ENCODE measurements around the gene BMP7. TPM values are rescaled to one million over a fixed set of nuclear protein-coding genes. Genes with fewer than 3 reads are reported as not detected.

The BMP7 gene
- total and polyA plus RNA-seq, 2 of the 13 experiments (the other 11 are each of a cell fraction or from before 2014, with no cell fraction given): not detected

- no peak for TF ChIP-seq ATF4 (CRISPR knock-in tag; IDR thresholded peaks at IDR 0.05)
- no peak for TF ChIP-seq MLXIP (CRISPR knock-in tag; IDR thresholded peaks at IDR 0.05; ENCODE audit: borderline replicate concordance)
- TF ChIP-seq HOXA7 (CRISPR knock-in tag; IDR thresholded peaks at IDR 0.05): no peak
- TF ChIP-seq ZNF280B (CRISPR knock-in tag; IDR thresholded peaks at IDR 0.05; ENCODE audit: borderline replicate concordance): no peak
These were observed 53.7 kb downstream of the BMP7 start (continued) for GRCh38 chr20:57212534-57213276.
